RPMI7951 (cell line): ENCODE results near the gene KCNJ18. TPM values are rescaled to one million over a fixed set of nuclear protein-coding genes. Genes with fewer than 3 reads are reported as not detected.
"Not testable (repeated sequence)": the region's sequence is repeated elsewhere in the genome, so short reads cannot be mapped to it uniquely, and the experiment has no call there.

Experiments used
- DNase-seq: peaks from one replicate; pipeline ENCODE4 v3.0.0-alpha.2; 2012; ENCODE audit warnings: low read depth
- total RNA-seq: library from RNA; depleted of rRNA; stranded (reverse); fragments of >200 nt; shearing (Covaris generic); gene quantifications from 2 replicates; pipeline ENCODE4 v1.2.3, GENCODE V29; 2014

The KCNJ18 gene
- total RNA-seq, 1 experiment from 2014 or later: not detected

DNA sequence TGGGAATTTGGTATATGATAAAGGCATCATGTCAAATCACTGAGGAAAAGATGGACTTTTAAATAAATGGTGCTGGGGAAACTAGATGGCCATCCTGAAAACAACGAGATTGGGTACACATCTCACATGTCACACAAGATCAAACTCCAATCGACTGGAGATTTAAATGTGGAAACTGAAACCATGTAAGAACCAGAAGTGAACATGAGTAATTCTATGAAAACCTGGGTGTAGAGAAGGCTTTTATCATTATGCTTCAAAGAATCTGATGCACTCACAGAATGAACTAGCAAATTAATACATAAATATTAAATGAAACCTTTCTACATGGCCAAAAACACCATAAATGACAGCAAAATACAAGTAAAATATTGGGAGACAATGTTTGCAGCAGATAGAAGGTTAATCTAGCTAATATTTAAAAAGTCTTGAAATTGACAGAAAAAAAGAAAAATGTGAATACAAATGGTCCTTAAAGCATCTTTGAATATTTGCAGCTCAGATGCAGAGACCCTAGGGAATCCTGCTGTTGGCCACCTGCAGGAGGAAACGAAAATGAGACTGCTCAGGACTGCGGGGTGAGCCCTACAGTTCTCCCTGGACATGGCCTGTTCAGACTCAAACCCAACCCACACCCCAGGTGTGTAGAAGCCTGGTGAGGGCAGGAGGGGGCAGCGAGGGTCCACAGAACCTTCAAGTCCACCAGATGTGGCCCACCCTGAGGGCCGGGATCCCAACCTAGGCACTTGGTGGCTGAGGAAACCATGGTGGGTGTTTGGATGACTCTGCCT, 32.1 kb downstream of the KCNJ18 start:
- DNase-seq: not testable (repeated sequence)

DNA sequence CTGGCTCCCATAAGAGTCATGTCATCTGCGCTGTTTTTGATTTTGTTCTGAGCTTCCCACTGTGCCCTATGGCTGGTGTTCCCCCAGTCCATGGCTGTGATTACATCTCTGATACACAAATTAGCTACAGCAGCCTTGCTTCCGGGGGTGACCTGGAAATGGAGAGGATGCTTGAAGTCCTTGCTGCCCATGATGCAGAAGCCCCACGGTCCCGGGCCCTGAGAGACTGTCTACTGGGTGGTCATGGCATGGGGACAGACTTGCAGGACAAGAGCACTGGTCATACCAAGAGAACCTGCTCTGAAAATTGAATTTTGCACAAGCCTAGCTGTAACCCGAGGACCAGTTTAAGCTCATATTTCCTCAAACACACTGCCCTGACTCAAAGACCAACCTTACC, 38.8 kb downstream of the KCNJ18 start:
- not testable (repeated sequence) for DNase-seq

DNA sequence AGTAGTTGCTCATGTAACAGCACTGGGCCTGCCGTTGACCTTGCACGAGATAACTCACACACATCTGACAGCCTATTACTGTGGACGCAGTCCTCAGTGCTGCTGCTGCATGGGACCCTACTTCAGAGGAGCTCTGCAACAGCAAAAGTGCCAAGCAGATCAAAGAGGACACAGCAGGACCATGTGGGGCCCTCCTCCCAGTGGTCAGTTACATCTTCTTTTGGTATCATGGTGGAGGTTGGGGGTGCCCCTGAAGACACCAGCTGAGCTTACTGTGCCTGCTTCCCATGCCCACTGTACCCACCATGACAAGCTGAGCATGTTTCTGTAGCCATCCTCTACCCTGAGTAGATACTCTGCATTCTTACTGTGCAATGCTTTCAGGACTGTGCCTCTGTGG, 41.6 kb downstream of the KCNJ18 start:
- not testable (repeated sequence) for DNase-seq

DNA sequence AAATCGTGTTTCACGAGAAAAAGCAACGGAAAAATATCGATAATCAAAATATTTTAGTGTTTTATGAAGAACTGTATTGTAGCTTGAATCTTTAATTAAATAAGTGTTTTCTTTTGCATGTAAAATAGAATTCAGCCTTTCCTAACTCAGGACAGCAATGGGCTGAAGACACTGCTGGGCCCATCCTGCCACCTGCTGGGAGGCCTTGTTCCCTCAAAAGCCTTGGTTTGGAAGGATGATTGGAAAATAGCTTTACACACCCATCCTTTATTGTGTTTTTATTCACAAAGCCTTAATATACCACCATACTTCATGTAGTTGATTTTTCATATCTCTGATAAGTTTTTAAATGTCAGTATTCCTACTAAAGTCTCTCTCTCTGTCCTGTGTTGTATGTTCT, 43.5 kb downstream of the KCNJ18 start:
- DNase-seq: not testable (repeated sequence)

DNA sequence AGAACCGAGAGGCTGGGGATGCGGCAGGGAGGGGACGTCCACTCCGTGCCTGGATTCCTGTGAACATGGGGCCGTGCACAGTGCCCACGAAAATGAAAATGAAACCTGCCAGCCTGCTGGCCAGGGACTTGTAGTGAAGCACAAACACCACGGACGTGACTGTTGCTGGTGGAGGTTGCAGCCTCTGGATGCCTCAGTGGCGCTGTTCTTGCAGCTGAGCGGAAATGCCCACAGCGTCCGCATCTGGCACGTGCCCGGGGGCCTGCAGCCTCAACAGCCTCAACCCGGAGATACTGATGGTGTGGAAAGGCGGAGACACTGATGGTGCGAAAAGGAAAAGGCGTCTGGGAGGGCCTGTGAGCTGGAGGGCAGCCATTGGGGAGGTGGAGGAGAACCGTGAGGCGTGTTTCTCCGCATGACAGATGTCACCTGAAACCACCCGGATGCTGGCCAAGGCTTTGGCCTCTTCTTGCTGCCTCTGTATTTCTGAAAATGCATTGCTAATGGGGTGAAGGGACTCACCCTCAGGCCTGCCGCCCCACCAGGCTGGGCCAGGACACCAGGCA, 44.8 kb downstream of the KCNJ18 start:
- DNase-seq: not testable (repeated sequence)

DNA sequence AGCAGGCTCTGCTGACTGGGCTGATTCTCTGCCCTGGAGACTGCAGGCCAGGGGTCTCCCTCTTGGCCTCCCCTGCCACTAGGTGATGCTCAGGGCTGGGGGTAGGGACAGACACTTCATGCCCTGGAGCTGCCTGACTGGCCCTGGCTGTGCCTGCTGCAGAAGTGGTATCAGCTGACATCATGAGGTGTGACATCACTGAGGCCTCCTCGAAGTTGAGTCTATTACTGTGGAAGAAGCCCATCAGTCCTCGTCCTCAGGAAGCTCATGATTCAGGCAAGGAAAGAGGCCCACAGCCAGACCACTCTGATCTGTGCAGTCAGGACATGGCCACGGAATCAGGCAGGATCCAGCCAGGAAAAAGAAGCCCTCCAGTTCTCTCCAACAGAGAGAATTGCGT, 45.9 kb downstream of the KCNJ18 start:
- not testable (repeated sequence) for DNase-seq

DNA sequence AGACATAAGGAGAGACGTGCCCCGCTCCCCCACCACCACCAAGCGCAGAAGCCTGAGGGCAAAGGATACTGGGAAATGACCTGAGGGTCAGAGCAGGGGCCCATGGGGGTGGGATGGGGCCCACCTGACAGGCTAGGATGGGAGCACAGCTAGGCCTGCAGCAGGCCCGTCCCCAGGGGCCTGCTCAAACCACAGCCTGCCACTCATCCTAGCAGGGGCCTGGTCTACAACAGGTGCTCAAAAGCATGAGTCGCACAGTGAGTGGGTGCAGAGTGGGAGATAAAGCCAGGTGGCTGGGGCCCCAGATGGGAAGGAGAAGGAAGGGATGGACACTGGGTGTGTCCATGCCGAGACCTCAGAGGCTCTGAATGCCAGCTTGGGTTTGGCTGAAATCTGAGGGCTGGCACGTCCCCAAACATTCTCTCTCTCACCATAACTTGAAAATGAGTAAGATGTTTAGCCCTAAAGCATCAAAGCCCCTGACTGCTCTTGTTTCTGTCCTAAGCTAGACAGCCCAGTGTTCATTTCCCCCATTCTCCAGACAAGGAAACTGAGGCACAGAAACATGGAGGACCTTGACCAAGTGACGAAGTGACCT, 46.7 kb downstream of the KCNJ18 start:
- not testable (repeated sequence) for DNase-seq

DNA sequence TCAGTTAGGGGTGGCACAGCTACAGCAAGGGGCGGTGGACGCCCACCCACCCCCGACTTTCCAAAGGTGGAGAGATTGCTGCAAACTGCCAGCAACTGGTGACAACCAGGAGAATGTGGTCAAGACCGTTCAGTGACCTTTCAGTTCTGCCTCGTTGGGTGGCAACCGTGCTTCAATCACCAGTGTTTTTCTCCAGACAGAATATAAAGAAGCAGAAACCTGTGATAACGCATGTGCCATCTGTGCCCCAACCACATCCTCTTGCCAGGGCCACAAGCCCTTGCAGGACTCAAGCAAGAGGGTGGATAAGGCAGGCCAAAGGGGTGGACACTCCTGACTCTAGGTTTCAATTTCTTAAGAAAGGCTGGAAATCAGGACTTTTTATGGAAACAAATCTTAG, 47.2 kb downstream of the KCNJ18 start:
- not testable (repeated sequence) for DNase-seq

DNA sequence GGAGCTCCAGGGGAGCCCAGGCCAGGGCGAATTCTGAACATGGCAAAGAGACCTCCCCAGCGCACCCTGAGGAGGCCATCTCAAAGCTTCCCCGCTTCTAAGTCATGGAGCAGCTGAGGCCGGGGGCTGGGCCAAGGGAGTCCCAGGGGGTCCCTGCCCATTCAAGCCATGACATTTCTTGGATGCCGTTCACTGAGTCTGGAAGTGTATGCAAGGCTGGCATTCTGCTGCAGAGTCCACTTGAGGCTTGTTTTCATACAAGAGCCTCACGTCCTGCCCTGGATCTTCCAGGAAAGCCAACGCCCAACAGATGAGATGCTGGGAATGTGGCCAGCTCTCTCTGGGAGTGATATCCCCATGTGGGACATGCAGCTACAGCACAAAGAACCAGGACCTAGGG, 48.5 kb downstream of the KCNJ18 start:
- not testable (repeated sequence) for DNase-seq

DNA sequence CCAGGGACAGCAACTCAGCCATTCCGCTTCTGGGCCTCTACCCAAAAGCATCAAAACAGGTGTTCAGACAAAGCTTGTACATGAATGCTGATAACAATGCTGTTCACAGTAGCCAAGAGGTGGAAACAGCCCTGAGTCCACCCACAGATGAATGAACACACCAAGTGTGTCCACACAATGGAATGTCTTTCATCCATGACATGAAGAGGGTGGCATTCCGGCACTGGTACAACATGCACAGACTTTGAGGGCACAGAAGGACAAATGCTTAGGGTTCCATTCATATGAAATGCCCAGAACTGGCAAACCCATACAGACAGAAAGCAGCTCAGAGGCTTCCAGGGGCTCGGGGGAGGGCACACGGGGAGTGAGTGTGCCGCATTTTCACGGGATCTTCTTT, 49.2 kb downstream of the KCNJ18 start:
- DNase-seq: not testable (repeated sequence)

DNA sequence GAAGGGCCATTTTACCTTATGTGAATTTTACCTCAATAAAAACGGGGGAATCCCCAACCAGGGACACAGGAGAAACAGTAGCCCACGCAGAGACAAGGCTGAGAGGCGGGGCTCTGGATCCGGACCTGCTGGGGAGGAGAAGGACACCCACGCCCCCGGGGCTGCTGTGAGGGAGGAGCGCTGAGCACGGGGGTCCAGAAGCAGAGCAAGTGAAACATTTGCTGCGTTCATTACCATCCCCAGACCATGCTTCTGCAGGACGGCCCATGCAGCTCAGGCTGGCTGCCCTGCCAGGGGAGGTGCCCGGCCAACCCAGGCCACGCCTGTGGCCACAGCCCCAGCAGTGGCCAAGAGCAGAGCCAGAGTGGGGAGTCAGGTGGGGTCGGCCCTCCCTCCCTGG, 50.0 kb downstream of the KCNJ18 start:
- no peak for DNase-seq

DNA sequence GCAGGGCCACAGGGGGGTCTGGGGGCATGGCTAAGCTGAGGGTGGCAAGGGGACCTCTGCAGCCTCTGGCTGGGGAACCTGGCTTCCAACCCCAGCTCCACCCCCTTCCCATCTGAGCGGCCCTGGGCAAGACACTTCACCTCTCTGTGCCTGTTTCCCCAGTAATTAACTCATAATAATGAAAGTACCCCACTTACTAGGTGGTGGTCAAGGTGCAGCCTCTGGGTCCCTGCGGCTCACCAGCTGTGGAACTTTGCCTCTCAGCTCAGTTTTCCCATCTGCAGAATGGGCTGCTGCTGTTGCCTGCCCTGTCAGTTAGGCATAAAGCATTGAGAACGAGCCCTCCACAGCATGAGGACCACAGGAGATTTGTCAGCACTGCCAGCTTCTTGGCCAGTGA, 51.8 kb downstream of the KCNJ18 start:
- DNase-seq: not testable (repeated sequence)

DNA sequence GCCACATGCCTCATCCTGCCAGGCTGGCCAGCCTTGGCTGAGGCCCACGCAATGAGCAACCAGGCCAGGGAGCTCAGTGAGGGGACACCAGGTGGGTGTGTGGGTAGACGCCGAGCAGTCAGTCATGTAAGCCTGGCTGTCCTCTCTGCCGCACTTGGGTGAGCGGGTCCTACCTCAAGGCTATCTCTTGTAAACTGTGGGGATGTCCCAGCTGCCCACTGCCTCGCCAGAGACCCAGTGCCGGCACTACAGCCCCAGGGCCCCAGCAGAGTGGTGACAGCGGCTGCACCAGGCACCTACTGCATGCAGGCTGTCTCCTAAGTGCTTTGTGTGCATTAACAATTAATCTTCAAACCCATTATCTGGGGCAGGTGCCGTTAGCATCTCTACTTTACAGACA, 52.3 kb downstream of the KCNJ18 start:
- not testable (repeated sequence) for DNase-seq

DNA sequence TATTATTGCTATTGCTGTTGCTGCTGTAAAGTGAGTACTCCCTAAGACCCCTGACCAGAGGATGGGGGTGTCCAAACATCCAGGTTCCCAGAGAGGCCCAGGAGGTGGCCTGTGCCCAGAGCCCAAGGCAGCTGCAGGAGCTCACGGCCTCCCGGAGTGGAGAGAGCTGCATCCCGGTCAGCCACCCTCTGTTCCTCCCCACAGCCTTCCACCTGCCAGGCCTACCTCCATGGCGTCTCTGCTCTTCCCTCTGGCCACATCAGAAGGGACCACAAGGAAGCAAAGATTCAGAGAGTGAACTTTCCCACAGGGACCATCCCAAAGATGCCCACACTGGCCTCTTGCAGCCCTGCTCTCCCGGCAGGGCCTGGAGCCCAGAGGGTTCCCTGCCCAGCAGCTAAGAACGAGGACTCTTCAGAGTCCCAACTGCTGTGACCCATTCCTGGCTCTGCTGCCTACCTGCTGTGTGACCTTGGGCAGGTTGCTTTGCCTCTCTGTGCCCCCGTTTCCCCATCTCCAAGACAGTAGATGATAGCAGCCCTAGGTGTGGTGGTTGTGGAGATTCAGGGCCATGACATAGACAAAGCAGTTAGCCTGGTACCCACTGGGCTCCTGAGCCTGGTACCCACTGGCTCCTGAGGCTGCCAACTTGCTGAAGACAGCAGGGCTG, 53.2 kb downstream of the KCNJ18 start:
- DNase-seq: not testable (repeated sequence)

DNA sequence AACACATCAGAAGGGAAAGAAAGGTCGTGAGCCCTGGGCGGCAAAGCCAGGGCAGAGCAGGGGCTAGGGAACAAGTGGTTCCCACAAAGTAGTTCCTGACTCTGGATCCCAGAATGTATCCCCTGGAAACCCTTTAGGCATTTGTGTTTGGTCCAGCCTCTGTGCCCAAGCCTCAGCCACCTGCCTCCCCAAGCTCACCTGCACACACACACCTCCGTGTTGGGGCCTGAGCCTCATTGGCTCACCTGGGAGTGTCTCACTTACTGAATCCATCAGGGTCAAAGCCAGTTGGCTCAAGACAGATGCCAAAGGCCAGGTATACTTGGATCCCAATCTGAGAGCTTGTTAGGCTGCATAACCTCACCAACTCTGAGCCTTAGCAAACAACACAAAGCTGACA, 54.1 kb downstream of the KCNJ18 start:
- DNase-seq: not testable (repeated sequence)

DNA sequence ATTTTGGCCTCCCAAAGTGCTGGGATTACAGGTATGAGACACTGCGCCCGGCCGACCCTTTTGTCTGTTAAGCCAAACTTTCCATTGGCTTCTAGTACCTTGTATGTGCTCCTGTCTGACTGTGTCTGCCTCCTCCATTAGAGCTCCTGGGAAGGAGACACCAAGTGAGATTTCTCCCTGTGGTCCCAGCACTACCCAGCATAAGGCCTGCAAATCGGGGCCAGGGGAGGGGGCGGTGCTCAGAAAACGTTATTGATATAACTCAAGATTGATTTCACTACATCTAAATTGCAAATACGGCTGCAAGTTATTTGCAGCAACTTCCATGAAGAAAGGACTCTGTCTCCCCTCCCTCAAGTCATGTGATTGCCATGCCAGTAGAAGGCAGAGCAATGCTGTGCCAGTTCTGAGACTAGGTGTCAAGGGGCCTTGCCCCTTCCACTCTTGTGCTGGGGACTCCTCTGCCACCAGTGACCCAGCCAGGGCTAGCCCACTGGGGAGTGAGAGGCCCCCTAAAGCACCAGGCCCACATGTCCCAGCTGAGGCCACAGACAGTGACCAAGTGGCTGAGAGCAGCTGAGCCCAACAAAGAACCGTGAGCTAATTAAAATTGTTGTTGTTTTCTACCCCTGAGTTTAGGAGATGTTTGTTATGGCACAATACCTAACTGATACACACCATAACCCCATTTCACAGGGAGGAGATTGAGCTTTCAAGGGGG, 55.0 kb downstream of the KCNJ18 start:
- not testable (repeated sequence) for DNase-seq

DNA sequence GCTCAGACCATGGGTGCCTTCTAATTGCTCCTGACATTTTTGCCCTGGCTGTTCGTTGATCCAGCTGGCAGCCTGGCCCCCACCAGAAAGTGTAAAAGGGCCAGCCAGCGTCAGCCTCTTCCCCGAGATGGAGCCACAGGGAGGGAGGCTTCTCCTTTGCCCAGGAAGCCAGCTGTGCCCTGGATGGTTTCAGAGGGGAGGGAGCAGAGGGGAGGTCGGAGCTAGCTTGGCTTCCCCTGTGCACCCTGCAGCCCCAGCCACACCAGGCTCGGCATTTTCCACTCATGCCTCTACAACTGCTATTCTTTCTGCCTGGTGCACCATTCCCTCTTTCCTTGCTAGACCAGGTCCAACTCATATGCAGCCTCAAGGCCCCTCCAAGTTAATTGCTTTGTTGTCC, 56.4 kb downstream of the KCNJ18 start:
- DNase-seq: not testable (repeated sequence)

DNA sequence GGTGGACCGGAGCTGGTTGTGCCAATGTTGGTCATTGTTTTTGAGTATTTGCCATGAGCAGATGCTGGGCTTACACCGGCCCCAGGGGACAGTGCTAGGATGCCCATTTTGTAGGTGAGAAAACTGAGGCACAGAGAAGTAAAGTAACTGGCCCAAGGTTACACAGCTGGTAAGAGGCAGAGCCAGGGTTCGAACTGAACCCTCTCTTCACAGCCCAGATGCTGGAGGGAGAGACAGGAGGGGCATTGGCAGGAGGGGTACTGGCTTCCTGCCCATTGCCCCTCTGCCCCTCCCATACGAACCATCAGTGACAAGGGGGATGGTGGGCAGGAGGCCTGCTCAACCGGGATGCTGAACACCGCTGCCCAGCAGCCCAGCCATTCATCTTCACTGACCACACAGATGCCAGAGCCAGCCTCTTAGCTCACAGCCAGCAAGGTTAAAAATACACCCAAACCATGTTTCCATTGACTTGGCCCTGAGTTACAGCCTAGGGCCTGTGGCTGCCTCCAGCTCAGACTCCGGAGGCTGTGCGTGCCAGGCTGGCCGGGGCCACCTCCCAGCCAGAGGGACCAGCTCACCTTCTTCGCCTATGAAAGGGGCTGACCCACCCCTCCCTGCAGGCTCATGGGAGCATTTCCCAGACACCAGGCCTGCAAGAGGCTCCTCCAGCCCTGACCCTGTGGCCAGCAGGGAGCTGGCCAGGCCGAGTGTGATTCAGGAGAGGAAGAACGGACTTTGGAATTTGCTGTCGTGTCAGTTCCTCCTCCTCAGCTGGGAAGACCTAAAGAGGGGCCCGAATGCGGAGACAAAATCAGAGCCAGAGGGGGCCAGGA, 57.6 kb downstream of the KCNJ18 start:
- DNase-seq: not testable (repeated sequence)

DNA sequence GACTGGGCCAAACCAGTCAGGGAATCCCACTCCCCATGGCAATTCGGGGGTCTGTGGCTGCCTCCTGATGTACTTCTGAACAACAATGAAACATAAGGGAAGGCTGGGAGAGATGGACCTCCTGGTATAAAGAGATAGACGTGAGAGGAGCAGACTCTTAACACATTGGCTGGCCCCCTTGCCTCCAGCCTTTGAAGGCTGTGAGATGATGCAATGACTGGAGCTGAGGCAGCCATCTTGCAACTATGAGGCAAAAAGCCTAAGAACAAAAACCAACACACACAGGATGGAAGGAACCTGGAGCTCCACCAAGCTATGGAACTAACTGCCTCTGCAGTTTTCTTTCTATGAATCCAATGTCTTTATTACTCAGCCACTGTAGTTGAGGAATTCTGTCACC, 58.8 kb downstream of the KCNJ18 start:
- DNase-seq: not testable (repeated sequence)
